Stimulated activated CD4-positive, alpha-beta T cell treated with anti-CD3 and anti-CD28 coated beads, Interleukin-15, amount 100 ng/mL, for 1 hour (primary cell): Measurements from ENCODE around the gene OR4B1.

Experiments
- DNase-seq, 2 donors: peaks; one replicate each; pipeline ENCODE4 v3.0.0-alpha.2; 2020; ENCODE audit warnings: low read depth in 1 of 2, low spot score in 1 of 2

OR4B1 gene

DNA sequence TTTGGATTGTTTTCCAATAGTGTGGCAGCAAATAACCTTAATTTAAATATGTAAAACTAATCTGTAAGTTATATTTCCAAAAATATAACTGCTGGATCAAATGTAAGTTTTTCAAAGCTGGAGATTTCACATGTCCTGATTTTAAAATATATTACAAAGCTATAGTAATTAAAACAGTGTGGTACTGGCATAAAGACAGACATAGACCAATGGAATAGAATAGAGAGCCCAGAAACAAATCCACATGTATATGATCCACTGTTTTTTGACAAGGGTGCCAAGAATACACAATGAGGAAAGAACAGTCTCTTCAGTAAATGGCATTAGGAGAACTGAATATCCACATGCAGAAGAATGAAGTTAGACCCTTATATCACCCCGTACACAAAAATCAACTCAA lies 32.3 kb downstream of the OR4B1 start:
- no peak for DNase-seq

DNA sequence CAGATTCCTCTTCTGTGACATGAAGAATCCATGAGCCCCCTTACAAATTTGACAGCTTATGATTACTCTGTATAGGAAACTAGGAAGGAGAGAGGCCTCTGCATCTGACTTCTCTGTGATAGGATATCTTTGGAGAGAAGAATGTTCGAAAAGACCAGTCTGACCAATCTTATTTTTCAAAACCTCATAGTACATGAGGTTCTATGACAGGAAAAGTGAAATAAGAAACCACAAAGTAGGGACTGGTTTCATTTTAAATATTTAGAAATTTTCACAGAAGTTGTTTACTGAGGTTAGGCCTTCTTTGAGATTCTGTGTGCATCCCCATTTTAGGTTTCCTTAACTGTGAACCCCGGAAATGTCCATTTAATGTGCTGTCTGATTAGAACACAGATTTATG lies 45.0 kb downstream of the OR4B1 start:
- DNase-seq, result no peak

DNA sequence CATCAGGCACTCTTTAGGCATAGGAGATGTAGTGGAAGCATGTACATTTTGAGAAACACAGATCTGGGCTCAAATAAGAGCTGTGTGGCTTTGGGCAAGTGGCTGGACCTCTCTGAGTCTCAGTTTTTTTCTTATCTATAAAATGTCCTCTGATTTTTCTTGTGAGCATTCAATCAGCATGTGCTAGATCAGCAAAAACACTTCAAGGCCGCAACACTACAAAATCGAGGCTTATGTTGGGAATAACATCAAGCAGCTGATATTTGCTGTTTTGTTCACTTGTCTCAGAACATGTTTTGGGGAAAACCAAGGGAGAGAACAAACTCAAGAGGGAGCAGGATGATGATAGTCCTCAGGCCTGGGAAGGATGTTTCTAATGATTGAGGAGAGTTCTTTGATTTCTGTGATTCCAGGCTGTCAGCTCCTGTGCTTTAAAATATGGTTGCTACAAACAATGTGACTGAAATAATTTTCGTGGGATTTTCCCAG lies 46.9 kb downstream of the OR4B1 start, which contains the start of gene OR4X1:
Gene OR4X1 (plus strand): TSS at position 439 of the 489 bp plus-strand sequence. CDS start 0 bp downstream, at position 439.
- no peak for DNase-seq
